Epidermal melanocyte (primary cell): ENCODE results near the gene RPH3AL.
"Not testable (repeated sequence)": the region's sequence is repeated elsewhere in the genome, so short reads cannot be mapped to it uniquely, and the experiment has no call there.

ENCODE experiments used
- DNase-seq: peaks from one replicate; pipeline ENCODE4 v3.0.0; 2011; ENCODE audit warnings: low spot score; ENCODE audit not compliant: insufficient read length

Gene RPH3AL

DNA sequence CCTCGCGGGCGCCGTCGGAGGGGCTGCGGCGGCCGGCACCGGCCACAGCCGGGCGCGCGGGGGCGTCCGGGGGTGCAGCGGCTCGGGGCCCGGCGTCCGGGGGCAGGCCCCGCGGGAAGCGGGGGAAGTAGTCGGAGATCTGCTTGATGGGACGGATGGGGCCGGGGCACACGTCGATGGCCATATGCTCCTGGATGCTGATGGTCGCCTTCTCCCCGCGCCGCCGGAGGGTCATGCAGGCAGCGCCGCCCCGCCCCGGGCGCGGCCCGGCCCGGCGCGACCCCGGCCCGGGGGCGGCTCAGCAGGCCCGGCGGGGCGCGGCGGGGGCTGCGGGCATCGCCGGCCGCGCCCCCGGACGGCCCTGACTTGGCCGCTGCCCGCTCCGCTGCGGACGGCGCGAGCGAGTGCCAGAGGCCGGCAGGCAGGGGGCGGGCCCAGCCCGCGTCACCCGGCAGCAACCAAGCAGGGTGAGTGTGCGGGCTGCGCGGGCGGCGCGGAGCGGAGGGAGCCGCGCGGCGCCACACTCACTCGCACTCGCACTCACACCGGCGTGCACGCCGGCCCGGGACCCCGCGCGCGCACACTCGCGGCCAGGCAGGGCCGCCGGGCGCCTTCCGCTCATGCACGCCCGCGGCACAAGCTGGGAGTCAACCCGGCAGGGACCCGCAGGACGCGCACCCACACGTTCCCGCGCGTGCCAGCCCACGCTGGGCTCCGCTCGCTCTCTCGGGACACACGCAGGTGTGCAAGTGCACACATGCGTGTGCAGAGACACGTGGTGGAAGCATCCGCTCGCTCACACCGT, 171.2 kb downstream of the RPH3AL start, which contains the start of gene DOC2B:
DOC2B (minus strand) TSS at position 406 of the 805 bp plus-strand sequence; CDS start at position 235, 171 bp downstream.
- DNase-seq: peak; percentile 69

GRCh38 chr17:180381-181244, 172.0 kb downstream of the RPH3AL start:
- DNase-seq: no peak

GRCh38 chr17:179781-180380, 172.7 kb downstream of the RPH3AL start:
- no peak for DNase-seq

- DNase-seq: no peak
These were observed 173.6 kb downstream of the RPH3AL start for GRCh38 chr17:179066-179432.

GRCh38 chr17:178292-179065, 174.1 kb downstream of the RPH3AL start:
- no peak for DNase-seq

- no peak for DNase-seq
These were observed 174.8 kb downstream of the RPH3AL start for GRCh38 chr17:177762-178161.

- DNase-seq: no peak
These were observed 175.5 kb downstream of the RPH3AL start for GRCh38 chr17:177155-177554.

DNA sequence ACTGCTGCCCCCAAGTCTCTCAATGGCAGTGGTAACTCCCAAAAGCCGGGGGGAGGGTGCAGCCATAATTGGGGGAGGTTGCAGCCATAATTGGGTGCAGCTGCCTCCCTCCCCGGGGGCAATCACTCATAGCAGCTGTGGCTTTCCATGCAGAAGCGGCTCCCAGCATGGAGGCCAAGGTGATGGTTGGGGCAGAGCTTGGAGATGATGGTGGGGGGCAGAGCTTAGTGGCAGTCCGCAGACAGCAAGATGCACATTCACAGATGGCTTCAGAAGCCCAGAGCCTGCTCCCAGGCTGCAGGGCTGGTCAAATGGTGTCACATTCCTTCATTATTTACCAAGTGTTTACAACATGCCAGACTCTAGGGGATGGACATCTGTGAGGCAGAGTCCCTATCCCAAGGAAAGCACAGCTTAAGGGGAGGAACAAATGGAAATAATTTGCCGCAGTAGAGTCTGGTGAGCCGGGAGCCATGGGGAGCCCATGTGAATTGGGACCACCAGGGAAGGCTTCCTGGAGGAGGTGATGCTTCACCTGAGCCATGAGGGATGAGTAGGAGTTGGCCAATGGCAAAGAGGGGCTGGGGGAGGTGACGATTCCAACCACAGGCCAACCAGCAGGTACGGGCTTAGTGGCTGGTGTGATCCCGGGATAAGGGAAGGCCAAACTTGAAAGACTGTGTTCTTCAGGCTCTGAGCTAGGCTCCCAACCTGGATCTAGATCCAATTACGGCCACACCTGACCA, 179.3 kb downstream of the RPH3AL start:
- DNase-seq: no peak

DNA sequence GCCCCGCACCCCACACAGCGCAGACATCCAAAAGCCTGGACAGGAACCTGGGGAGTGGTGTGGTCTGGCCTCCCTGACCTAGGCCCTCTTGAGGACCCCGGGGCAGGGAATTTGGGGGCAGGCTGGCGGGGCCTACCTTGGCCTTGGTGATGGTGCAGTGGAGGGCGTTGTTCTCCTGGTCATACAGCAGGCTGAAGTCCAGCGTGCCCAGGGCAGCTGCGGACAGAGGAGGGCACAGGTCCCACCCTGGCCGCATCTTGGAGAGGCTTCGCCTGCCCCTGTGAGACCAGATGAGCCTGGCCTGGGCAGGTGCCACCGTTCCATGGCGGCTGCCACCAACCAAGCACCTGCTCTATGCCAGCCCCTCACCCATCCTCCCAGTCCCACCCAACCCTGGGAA, 180.2 kb downstream of the RPH3AL start:
- no peak for DNase-seq

GRCh38 chr17:171871-172270, 180.7 kb downstream of the RPH3AL start:
- DNase-seq: no peak

GRCh38 chr17:170130-170670, 182.4 kb downstream of the RPH3AL start:
- DNase-seq: no peak

DNA sequence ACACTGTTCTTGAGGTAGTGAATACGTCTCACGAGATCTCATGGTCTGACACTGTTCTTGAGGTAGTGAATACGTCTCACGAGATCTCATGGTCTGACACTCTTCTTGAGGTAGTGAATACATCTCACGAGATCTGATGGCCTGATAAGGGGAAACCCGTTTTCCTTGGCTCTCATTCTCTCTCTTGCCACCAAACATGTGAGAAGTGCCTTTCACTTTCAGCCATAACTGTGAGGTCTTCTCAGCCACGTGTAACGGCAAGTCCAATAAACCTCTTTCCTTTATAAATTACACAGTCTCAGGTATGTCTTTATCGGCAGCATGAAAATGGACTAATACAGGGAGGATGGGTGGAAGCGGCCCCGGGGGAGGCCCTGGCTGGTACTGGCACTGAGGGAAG, 184.0 kb downstream of the RPH3AL start:
- DNase-seq: not testable (repeated sequence)

DNA sequence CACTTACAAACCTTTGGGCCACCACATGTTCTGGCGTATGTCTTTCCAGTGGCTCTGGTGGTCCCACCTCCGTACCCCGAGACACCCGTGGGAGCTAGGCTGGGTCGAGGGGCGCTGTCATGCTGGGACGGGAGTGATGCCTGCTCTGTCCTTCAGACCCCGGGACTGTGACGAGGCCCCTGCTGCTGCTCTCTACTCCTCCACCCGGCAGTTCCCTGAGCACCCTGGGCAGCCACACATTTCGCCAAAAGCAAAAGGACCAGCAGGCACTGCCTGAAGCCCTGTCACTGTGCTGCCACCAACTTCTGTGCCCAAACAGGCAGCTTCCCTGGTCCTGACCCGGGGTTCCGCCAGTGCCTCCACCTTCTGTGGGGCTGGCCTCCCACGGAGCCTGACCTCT, 186.7 kb downstream of the RPH3AL start:
- DNase-seq: no peak

DNA sequence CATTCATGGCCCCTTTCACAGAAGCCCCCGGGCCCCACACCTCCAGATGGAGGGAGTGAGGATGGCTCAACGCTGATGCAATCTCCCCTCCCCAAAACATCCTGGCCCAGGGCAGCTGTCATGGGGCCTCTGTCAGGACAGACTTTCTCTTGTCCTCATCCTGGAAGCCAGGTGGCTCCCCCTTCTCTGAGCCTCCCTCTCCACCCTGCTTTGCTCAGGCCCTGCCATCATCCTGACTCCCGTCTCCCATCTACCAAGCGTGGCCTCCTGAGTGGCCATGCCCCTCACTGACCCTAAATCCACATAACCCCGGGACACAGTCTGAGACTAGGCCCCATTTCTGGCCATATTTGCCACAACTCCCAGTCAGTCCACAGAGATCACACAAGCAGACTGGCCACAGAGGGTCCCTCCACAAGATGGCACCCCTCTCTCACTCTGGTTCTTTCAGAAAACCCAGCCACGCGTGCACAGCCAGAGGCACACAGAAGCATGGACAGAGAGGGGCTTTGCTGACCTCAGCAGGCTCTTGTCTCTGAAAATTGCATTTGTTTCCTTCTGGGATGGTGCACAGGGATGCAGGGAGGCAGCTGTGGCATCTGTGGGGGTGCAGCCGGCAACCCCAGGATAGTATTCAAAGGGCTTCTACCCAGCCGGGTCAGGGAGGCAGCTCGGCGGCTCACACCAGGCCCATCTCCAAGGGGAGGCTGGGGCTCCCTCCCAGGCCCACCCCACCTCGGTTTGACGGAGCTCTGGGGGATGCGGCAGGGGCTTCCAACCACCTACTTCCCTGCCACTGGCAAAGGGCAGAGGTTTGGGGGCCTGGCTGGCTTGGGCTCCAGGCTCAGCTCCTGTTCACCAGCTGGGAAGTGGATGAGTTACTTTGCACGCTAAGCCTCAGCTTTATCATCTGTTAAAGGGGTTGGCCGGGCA, 188.0 kb downstream of the RPH3AL start:
- DNase-seq: no peak

DNA sequence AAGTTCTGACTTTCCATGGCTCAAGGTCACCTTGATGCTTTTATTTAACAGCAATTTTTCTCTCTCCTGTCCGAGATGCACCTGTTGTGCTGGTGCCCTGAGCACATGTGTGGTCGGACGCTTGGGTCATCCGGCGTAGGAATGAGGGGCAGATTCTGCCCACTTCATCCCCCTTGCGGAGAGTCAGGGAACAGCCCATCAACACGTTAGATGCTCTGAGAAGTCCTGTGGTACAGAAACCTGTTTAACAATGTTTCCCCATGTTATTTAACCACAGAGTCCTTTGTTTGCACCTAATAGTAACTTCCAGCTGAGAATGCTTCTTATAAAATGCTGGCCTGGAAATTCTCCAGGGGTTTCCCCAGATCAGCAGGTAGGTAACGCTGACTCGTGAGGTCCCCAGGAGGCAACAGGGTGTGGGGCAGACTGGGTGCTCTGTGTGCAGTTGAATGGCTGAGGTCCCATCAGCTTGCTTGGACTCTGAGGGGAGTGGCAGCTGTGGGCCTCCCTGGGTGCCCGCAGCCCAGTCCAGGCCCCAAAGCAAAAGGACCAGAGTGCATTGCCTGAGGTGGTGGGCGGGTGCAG, 189.0 kb downstream of the RPH3AL start:
- DNase-seq: no peak

- no peak for DNase-seq
These were observed 189.9 kb downstream of the RPH3AL start for GRCh38 chr17:162689-163088.
